ENCODE results near the gene CHKA. TPM values are rescaled to one million over a fixed set of nuclear protein-coding genes. Genes with fewer than 3 reads are reported as not detected.
A peak's percentile ranks its signal among the peaks of the same experiment; 100 is the strongest.
"Not testable (repeated sequence)": the region's sequence is repeated elsewhere in the genome, so short reads cannot be mapped to it uniquely, and the experiment has no call there.

Gene CHKA
- total RNA-seq, 1 experiment from 2014 or later, result 37.1 TPM

- Histone ChIP-seq H3K27ac (no peak overlapping the region), H3K4me3 (no peak overlapping the region), H3K9me3 (replicated peaks) (no peaks in the 10 kb centered on the region), H3K36me3 (no peaks in the 10 kb centered on the region), H3K4me1 (no peaks in the 10 kb centered on the region; the same call in 1 of the 2 replicates), H3K27me3 (no peaks in the 10 kb centered on the region)
- DNase-seq, result no peak
Observed at GRCh38 chr11:68113986-68114385, 7.2 kb downstream of the CHKA start.

GRCh38 chr11:68107689-68108088 lies 13.5 kb downstream of the CHKA start:
- H3K4me3 ChIP-seq, result no peak overlapping the region

GRCh38 chr11:68106165-68106940 lies 14.8 kb downstream of the CHKA start:
- Histone ChIP-seq H3K9me3 (replicated peaks) (no peaks in the 10 kb centered on the region), H3K4me3 (no peak overlapping the region), H3K4me1 (no peaks in the 10 kb centered on the region), H3K27ac (no peak overlapping the region), H3K27me3 (no peaks in the 10 kb centered on the region), H3K36me3 (no peaks in the 10 kb centered on the region)
- DNase-seq, result no peak

More at GRCh38 chr11:68107689-68108088, 13.5 kb downstream of the CHKA start:
- Histone ChIP-seq H3K27me3 (no peaks in the 10 kb centered on the region), H3K9me3 (replicated peaks) (no peaks in the 10 kb centered on the region), H3K36me3 (no peaks in the 10 kb centered on the region), H3K4me1 (no peaks in the 10 kb centered on the region), H3K27ac (no peak overlapping the region)
- no peak for DNase-seq

GRCh38 chr11:68099474-68100405 lies 21.4 kb downstream of the CHKA start:
- Histone ChIP-seq H3K36me3 (no peaks in the 10 kb centered on the region), H3K27me3 (no peaks in the 10 kb centered on the region), H3K27ac (peak overlapping the region; percentile 15), H3K4me3 (no peak overlapping the region; the same call in 1 of the 2 replicates), H3K4me1 (peaks cover 17% of the 10 kb centered on the region), H3K9me3 (replicated peaks) (no peaks in the 10 kb centered on the region)
- peak; percentile 51 to 72 for DNase-seq

GRCh38 chr11:68099057-68099456 lies 22.1 kb downstream of the CHKA start:
- Histone ChIP-seq H3K4me1 (peaks cover 17% of the 10 kb centered on the region), H3K36me3 (no peaks in the 10 kb centered on the region), H3K27ac (peak overlapping the region; percentile 15), H3K27me3 (no peaks in the 10 kb centered on the region), H3K4me3 (no peak overlapping the region), H3K9me3 (replicated peaks) (no peaks in the 10 kb centered on the region)
- DNase-seq, result peak in 1 of 2 experiments; percentile 16

GRCh38 chr11:68096962-68097361 lies 24.2 kb downstream of the CHKA start:
- DNase-seq, result no peak
- Histone ChIP-seq H3K36me3 (no peaks in the 10 kb centered on the region), H3K4me1 (peaks cover 17% of the 10 kb centered on the region), H3K27ac (no peak overlapping the region), H3K9me3 (replicated peaks) (no peaks in the 10 kb centered on the region), H3K4me3 (no peak overlapping the region), H3K27me3 (no peaks in the 10 kb centered on the region)

GRCh38 chr11:68093565-68093964 lies 27.6 kb downstream of the CHKA start:
- H3K9me3 ChIP-seq (replicated peaks), result no peaks in the 10 kb centered on the region
- no peaks in the 10 kb centered on the region; the same call in 1 of the 2 replicates for H3K4me1 ChIP-seq
- no peak overlapping the region for H3K27ac ChIP-seq
- H3K36me3 ChIP-seq, result no peaks in the 10 kb centered on the region
- H3K4me3 ChIP-seq, result no peak overlapping the region
- no peaks in the 10 kb centered on the region for H3K27me3 ChIP-seq
- DNase-seq, result no peak

- H3K27ac ChIP-seq; H3K9me3 ChIP-seq (replicated peaks); H3K36me3 ChIP-seq; H3K4me1 ChIP-seq; H3K27me3 ChIP-seq; H3K4me3 ChIP-seq; DNase-seq: not testable (repeated sequence)
Observed at GRCh38 chr11:68092946-68093345, 28.2 kb downstream of the CHKA start.

- no peaks in the 10 kb centered on the region for H3K9me3 ChIP-seq (replicated peaks)
- H3K4me1 ChIP-seq, result no peaks in the 10 kb centered on the region; the same call in 1 of the 2 replicates
- H3K27me3 ChIP-seq, result no peaks in the 10 kb centered on the region
- no peak for DNase-seq
- H3K27ac ChIP-seq, result no peak overlapping the region
- H3K36me3 ChIP-seq, result no peaks in the 10 kb centered on the region
- H3K4me3 ChIP-seq, result no peak overlapping the region
Observed at GRCh38 chr11:68092411-68092810, 28.8 kb downstream of the CHKA start.

- no peak overlapping the region for H3K27ac ChIP-seq
- no peaks in the 10 kb centered on the region for H3K27me3 ChIP-seq
- H3K9me3 ChIP-seq (replicated peaks), result no peaks in the 10 kb centered on the region
- no peak overlapping the region for H3K4me3 ChIP-seq
- no peaks in the 10 kb centered on the region; the same call in 1 of the 2 replicates for H3K4me1 ChIP-seq
- no peak for DNase-seq
- H3K36me3 ChIP-seq, result no peaks in the 10 kb centered on the region
Observed at GRCh38 chr11:68090706-68091105, 30.5 kb downstream of the CHKA start.

GRCh38 chr11:68090287-68090686 lies 30.9 kb downstream of the CHKA start:
- H3K4me1 ChIP-seq, result no peaks in the 10 kb centered on the region; the same call in 1 of the 2 replicates
- no peak overlapping the region for H3K4me3 ChIP-seq
- H3K27me3 ChIP-seq, result no peaks in the 10 kb centered on the region
- H3K27ac ChIP-seq, result no peak overlapping the region
- H3K36me3 ChIP-seq, result no peaks in the 10 kb centered on the region
- no peak for DNase-seq
- H3K9me3 ChIP-seq (replicated peaks), result no peaks in the 10 kb centered on the region

- no peak overlapping the region for H3K4me3 ChIP-seq
- no peaks in the 10 kb centered on the region; the same call in 1 of the 2 replicates for H3K4me1 ChIP-seq
- no peak for DNase-seq
- H3K9me3 ChIP-seq (replicated peaks), result no peaks in the 10 kb centered on the region
- no peak overlapping the region for H3K27ac ChIP-seq
- no peaks in the 10 kb centered on the region for H3K36me3 ChIP-seq
- H3K27me3 ChIP-seq, result no peaks in the 10 kb centered on the region
Observed at GRCh38 chr11:68089679-68090078, 31.5 kb downstream of the CHKA start.

- H3K27ac ChIP-seq, result no peak overlapping the region
- no peaks in the 10 kb centered on the region for H3K4me1 ChIP-seq
- no peaks in the 10 kb centered on the region; the same call in 1 of the 2 replicates for H3K36me3 ChIP-seq
- H3K4me3 ChIP-seq, result no peak overlapping the region
- no peaks in the 10 kb centered on the region for H3K9me3 ChIP-seq (replicated peaks)
- DNase-seq, result no peak
- no peaks in the 10 kb centered on the region for H3K27me3 ChIP-seq
Observed at GRCh38 chr11:68083517-68083916, 37.7 kb downstream of the CHKA start.

GRCh38 chr11:68082481-68082880 lies 38.7 kb downstream of the CHKA start:
- Histone ChIP-seq H3K36me3 (no peaks in the 10 kb centered on the region; the same call in 1 of the 2 replicates), H3K9me3 (replicated peaks) (no peaks in the 10 kb centered on the region), H3K4me1 (no peaks in the 10 kb centered on the region), H3K4me3 (no peak overlapping the region), H3K27me3 (no peaks in the 10 kb centered on the region), H3K27ac (no peak overlapping the region)
- no peak for DNase-seq

- no peak for DNase-seq
Observed at GRCh38 chr11:68081691-68082090, 39.5 kb downstream of the CHKA start.

More at GRCh38 chr11:68081691-68082090, 39.5 kb downstream of the CHKA start:
- Histone ChIP-seq H3K4me1 (no peaks in the 10 kb centered on the region), H3K4me3 (no peak overlapping the region), H3K27ac (no peak overlapping the region), H3K36me3 (no peaks in the 10 kb centered on the region; the same call in 1 of the 2 replicates), H3K27me3 (no peaks in the 10 kb centered on the region), H3K9me3 (replicated peaks) (no peaks in the 10 kb centered on the region)
